GM12875 (cell line): ENCODE results near the gene KIF6.

Source experiments
- H3K4me3 ChIP-seq: one replicate; pipeline ENCODE4 v1.5.1; 2011; ENCODE audit warnings: low read depth, low read length, control low read depth
- TF ChIP-seq, protein P1 (sequence below): IDR thresholded peaks from 2 replicates; pipeline ENCODE4 v1.5.1; 2011; ENCODE audit warnings: low read depth, mild to moderate bottlenecking, control low read depth, inconsistent platforms, low read length, moderate library complexity, borderline replicate concordance; ENCODE audit not compliant: insufficient read depth

KIF6 gene

GRCh38 chr6:39307462-39307861, 417.7 kb downstream of the KIF6 start:
- H3K4me3 ChIP-seq, result no peak overlapping the region
- TF ChIP-seq, protein P1, sequence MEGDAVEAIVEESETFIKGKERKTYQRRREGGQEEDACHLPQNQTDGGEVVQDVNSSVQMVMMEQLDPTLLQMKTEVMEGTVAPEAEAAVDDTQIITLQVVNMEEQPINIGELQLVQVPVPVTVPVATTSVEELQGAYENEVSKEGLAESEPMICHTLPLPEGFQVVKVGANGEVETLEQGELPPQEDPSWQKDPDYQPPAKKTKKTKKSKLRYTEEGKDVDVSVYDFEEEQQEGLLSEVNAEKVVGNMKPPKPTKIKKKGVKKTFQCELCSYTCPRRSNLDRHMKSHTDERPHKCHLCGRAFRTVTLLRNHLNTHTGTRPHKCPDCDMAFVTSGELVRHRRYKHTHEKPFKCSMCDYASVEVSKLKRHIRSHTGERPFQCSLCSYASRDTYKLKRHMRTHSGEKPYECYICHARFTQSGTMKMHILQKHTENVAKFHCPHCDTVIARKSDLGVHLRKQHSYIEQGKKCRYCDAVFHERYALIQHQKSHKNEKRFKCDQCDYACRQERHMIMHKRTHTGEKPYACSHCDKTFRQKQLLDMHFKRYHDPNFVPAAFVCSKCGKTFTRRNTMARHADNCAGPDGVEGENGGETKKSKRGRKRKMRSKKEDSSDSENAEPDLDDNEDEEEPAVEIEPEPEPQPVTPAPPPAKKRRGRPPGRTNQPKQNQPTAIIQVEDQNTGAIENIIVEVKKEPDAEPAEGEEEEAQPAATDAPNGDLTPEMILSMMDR, result no peak

GRCh38 chr6:39304951-39305350, 420.3 kb downstream of the KIF6 start:
- no peak overlapping the region for H3K4me3 ChIP-seq
- TF ChIP-seq, protein P1, result no peak

DNA sequence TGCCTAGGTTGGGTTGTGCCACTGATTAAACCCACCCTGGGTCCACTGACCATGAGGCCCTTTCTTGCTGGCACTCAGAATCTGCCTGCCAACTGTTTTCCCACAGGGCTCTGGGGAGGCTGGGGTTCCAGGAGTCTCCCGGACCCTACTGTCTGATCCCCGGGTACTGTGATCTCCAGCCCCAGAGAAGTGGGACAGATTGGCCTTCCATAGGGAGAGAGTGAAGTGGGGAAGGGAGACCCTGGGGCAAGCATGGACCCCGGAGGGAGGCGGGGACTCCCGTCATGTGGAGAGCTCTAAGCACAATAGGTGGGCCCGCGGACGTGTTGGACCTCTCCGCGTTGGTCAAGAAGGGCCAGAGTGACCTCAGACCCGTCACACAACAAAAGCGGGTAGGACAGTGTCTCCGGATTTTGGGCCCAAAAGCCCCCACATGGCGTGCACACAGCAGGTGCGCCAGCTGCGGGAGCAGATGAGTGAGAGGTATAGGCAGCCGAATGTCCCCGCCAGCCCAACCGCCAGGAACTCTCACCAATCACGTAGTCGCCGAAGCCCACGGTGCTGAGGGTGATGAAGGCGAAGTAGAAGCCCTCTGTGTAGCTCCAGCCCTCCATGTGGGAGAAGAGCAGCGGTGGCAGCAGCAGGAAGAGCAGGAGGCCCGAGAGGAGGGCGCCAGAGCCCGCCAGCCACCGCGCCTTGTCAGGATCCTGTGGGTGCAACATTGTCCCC, 421.6 kb downstream of the KIF6 start:
- TF ChIP-seq, protein P1, result no peak

DNA sequence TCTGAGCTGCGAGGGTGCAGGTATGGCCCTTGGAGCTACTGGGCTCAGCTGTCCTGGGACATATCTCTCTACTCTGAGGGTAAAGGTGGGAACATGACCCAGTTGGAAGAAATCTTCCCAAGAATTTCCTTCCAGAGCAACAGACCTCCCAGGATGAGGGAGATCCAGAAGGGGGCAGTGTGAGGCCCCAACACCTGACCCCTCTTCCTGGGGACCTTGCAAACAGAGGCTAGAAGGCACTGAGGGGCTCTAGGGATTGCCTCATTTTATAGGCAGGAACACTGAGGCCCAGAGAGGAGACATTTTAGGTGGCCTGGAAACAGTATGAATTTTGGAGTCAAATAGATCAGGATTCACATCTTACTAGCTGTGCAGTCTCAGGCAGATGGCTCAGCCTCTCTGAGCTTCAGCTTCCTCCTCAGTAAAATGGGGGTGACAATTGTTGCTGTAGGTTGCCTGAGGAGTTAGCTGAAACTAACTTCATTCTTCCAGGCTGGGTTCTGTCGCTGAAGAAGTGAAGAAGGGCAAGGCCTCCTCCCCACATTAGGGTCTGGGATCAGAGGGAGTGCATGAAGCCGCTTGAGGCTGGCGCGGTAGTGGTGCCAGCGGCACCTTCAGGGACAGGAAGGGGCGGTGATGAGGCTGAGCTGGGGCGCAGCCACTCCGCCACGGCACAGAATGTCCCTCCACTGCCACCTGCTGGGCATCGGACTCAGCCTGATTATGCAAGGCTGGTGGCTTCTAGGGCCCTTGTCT, 422.4 kb downstream of the KIF6 start:
- no peak overlapping the region for H3K4me3 ChIP-seq
- TF ChIP-seq, protein P1, result peak; percentile 90

More for the DNA sequence above, 421.6 kb downstream of the KIF6 start:
- no peak overlapping the region for H3K4me3 ChIP-seq

- TF ChIP-seq, protein P1, result no peak
- no peak overlapping the region for H3K4me3 ChIP-seq
Observed at GRCh38 chr6:39302011-39302410, 423.2 kb downstream of the KIF6 start.

DNA sequence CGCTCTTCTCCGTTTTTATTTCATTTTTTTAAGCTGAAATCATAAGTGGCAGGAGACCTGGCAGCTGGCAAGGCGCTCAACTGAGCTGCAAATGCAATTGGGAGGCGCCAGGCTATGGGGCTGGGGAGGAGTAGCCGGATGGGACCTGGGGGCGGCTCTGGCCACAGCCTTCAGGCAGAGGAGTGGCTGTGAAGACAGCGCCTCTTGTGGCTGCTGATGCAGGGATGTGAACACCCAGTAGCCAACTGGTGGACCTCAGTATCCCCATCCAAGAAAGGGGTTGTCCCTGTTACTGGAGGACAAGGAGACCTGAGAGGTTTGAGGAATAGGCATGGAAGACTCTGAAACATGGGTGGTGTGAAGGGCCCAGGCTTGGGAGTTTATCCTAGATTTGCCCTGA, 423.6 kb downstream of the KIF6 start:
- TF ChIP-seq, protein P1, result peak; percentile 55; the same call in 1 of the 2 replicates
- H3K4me3 ChIP-seq, result no peak overlapping the region
